ENCODE measurements around the gene PITPNC1.
"Not testable (repeated sequence)": the region's sequence is repeated elsewhere in the genome, so short reads cannot be mapped to it uniquely, and the experiment has no call there.

PITPNC1 gene
- 127 to 236 (median 169) reads per million in 4 experiments for total RNA-seq

DNA sequence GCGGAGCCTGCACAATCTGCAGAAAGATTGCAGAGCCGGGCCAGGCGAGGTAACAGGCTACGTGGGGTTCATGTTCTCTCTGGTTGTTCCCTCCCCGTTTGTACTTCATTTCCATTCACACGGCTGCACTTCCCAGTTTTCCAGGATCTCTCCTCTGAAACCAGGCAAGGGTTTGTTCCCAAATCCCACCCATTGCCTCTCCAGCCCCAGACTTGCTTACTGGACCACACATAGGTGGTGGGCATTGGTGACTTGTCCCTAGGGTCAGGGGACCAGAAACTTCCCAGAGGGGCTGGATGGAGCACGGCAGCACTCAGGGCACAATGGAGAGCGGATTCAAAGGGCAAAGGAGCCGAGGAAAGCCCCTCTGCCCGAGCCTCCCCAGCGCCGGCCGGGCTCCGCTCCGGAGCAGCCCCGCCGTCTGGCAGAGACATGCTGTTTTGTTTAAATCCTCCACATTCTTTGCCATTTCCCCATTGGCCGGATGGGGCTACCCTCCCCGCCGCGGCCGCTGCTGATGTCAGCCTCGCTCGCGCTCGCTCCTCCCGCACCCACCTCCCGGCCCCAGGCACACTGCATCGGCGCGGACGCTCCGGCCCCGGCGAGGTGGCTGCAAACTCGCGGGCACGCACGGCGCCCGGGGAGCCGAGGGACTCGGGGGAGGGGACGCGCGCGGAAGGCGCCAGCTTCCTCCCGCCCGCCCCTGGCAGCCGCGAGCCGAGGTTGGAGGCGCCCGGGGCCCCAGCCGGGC is at the start of gene PITPNC1:
Gene PITPNC1, plus strand, starts transcription at position 545 of the 751 bp plus-strand sequence.
- DNase-seq: peak; percentile 76

GRCh38 chr17:67328026-67328425 is 49.1 kb upstream of the PITPNC1 start:
- DNase-seq: no peak

- not testable (repeated sequence) for DNase-seq
Observed at GRCh38 chr17:67331381-67332161, 45.5 kb upstream of the PITPNC1 start.

DNA sequence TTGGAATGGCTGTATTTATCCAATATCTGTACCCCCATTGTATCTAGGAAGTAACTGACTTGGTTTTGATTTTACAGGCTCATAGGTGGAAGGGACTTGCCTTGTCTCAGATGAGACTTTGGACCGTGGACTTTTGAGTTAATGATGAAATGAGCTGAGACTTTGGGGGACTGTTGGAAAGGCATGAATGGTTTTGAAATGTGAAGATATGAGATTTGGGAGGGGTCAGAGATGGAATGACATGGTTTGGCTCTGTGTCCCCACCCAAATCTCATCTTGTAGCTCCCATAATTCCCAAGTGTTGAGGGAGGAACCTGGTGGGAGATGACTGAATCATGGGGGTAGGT is 44.9 kb upstream of the PITPNC1 start:
- not testable (repeated sequence) for DNase-seq

GRCh38 chr17:67335245-67335835 is 41.7 kb upstream of the PITPNC1 start:
- no peak for DNase-seq

GRCh38 chr17:67336859-67337258 is 40.2 kb upstream of the PITPNC1 start:
- DNase-seq: no peak

GRCh38 chr17:67338353-67338752 is 38.7 kb upstream of the PITPNC1 start:
- DNase-seq: not testable (repeated sequence)

GRCh38 chr17:67343237-67343636 is 33.8 kb upstream of the PITPNC1 start:
- DNase-seq: no peak

DNA sequence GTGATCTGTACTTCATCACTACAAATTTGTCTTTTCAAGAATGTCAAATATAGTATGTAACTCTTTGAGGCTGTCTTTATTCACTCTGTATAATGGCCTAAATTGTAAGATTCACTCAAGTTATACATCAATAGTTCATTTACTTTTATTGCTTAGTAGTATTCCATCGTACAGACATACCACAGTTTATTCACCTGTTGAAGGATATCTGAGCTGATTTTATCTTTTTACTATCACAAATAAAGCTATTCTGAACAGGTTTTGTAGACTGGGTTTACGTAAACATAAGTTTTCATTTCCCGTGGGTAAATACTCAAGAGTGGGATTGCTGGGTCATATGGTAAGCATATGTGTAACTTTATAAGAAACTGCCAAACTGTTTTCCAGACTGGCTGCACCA is 29.3 kb upstream of the PITPNC1 start:
- no peak for DNase-seq

GRCh38 chr17:67349420-67349819 is 27.7 kb upstream of the PITPNC1 start:
- no peak for DNase-seq

DNA sequence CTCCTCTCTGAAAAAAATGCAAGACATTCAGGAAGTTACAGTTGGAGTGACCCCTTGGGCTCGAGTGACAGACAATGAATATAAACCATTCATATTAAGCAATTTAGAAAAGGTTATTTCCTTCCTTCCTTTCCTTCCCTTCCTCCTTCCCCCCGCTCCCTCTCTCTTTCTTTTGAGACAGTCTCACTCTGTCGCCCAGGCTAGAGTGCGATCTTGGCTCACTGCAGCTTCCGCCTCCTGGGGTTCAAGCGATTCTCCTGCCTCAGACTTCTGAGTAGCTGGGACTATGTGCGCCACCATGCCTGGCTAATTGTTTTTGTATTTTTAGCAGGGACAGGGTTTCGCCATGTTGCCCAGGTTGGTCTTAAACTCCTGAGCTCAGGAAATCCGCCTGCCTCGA is 23.9 kb upstream of the PITPNC1 start:
- no peak for DNase-seq

DNA sequence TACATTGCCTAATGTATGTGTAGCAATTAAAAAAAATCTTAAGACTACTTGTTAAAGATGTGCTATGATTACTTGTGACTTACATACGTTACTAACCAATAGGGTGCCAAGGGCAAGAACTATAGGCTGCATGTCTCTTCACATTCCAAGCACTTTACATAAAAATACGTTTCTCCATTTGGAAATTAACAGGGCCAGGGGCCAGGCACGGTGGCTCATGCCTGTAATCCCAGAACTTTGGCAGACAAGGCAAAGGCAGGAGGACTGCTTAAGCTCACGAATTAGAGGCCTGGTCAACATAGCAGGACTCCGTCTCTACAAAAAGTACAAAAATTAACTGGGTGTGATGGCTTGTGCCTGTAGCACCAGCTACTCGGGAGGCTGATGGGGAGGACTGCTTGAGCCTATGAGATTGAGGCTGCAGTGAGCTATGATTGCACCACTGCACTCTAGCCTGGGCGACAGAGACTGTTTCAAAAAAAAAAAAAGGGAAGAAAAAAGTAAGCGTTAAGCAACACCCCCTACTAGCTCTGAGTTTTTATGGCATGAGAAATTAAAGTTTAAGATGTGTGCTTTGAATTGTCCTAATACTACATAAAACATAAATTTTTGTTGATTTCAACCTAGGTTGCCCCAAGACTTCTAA is 23.0 kb upstream of the PITPNC1 start:
- DNase-seq: no peak

- no peak for DNase-seq
Observed at GRCh38 chr17:67358612-67359011, 18.5 kb upstream of the PITPNC1 start.

DNA sequence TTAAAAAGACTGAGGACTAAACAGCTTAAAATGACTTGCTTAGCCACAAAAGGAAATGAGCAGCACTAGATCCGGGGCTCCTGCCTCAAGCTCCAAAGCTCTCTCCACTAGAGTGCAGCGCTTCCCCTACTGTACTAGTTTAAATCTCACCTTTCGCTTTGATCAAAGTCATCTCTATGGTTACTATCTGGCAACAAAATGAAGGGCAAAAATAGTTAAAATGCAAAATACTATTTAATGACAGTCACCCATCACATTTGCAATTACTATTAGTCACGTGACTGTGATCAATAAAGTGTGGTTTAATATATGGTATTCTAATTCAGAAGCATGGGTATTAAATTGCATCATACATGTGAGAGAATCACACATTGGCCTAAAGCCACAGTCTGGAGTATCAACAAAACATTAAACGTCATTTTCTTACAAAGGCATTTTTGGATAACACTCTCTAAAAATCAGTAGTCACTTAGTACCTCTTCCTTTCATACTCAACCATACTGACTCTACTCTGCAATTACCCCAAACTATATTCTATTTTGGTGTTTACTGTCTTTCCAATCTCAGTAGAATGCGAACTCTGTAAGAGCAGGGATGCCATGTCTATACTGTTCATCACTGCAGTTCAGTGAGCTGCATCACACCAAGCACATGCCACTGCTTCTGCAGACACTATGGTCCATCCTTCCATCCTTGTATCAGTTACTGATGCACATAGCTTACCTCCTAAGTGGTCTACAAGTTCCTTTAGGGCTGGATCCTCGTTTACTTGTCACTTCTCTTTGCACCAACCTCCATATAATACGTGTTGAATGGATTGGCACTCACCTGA is 16.9 kb upstream of the PITPNC1 start:
- DNase-seq: peak; percentile 12

DNA sequence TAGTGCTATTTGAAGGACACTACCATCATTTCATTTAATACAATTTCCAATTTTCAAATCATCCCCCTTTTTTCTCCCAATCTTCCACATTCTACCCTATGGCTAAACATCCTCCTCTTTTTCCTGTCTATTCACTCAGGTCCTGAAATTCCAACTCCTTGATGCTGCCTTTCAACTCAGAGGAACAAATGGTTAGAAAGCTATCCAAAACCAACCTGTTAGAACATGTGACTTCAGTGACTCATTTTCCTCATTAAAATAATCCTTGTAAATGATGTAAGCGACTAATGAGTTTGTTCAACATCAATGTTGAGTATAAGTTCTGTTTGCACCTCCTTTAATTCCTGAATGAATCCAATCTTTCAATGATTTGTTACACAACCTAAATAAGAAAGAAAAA is 16.2 kb upstream of the PITPNC1 start:
- DNase-seq: no peak

- DNase-seq: no peak
Observed at GRCh38 chr17:67362173-67362572, 14.9 kb upstream of the PITPNC1 start.

DNA sequence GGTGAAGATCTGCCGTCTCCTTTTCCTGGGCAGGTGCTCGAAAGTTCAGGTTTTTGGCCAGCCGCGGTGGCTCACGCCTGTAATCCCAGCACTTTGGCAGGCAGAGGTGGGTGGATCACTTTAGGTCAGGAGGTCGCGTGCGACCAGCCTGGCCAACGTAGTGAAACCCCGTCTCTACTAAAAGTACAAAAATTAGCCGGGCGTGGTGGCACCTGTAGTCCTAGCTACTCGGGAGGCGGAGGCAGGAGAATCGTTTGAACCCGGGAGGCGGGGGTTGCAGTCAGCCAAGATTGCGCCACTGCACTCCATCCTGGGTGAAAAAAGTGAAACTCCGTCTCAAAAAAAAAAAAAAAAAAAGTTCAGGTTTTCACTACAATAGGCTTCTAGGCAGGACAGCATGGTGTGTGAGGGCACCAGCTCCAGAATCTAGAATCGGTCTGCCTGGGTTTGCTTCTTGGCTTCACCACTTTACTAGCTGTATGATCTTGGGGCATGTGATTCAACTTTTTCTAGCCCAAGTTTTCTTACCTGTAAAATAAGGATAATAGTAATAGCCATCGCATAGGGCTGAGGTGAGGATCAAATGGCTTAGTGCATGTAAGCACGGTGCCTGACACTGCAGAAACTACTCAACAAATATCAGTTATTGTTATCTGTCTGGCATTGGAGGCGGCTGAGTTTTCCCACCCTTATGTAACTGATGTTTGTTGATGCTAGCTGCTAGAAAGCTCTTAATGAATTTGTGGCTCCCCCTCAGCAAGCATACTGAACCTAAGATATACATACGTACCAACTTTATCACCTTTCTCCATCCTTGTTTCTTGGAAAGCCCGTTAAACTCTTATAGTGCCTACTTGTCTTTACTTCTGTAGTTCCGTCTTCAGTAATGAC is 12.0 kb upstream of the PITPNC1 start:
- DNase-seq: no peak

GRCh38 chr17:67365738-67366192 is 11.3 kb upstream of the PITPNC1 start:
- DNase-seq: no peak

DNA sequence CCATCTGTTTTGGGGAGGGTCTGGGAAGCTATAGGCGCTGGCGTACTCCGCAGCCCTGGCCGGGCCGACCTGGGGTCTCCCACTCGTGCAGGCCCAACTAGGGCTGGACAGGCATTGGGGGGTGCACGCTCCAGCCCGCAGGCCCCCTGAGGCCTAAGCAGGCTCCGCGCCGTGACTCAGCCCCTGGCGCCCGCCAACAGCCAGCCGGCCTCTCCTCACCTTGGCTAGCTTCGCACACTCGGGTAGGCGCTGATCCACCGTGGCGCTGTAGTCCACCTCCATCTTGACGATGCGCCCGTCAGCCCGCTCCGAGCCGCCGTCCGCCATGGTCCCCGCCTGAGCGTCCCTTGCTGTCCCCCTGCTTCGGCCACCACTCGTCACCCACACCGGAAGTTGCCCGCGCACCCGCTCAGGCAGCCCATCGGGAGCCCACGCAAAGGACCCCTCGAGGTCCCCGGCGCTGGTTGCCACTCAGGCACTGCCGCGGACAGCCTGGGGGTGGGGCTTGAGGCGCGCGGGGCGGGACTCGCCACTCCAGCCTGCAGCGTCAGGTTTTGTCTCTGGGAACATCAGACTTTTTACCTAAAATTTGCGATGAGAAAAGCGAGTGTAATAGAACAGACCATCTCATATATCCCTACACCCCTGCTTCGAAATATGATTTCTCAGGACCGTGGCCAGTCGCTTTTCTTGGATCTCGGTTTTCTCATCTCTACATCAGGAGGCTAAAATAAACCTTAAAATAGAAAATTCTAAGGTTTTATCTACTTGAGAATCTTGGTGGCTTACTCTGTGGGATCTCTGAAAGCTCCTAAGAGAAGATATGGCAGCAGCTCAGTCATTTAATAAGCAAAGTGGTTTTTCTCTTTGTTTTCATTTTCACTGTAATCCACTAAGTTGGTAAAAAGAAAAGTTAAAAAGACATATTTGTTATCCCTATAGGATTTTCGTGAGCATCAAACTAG is 10.6 kb upstream of the PITPNC1 start, which contains the start of gene PSMD12:
Gene PSMD12, minus strand, starts transcription at position 385 of the 965 bp plus-strand sequence. Its CDS starts 58 bp downstream, at position 327.
- peak; percentile 90 for DNase-seq

GRCh38 chr17:67369676-67370075 is 7.4 kb upstream of the PITPNC1 start:
- no peak for DNase-seq

All from effector CD8-positive, alpha-beta T cell (primary cell).